ENCODE results near the gene NEK4. TPM values are rescaled to one million over a fixed set of nuclear protein-coding genes. Genes with fewer than 3 reads are reported as not detected.

NEK4 gene
- total and polyA plus RNA-seq, 2 of the 13 experiments (the other 11 are each of a cell fraction or from before 2014, with no cell fraction given), result 16.5 to 38.0 TPM

DNA sequence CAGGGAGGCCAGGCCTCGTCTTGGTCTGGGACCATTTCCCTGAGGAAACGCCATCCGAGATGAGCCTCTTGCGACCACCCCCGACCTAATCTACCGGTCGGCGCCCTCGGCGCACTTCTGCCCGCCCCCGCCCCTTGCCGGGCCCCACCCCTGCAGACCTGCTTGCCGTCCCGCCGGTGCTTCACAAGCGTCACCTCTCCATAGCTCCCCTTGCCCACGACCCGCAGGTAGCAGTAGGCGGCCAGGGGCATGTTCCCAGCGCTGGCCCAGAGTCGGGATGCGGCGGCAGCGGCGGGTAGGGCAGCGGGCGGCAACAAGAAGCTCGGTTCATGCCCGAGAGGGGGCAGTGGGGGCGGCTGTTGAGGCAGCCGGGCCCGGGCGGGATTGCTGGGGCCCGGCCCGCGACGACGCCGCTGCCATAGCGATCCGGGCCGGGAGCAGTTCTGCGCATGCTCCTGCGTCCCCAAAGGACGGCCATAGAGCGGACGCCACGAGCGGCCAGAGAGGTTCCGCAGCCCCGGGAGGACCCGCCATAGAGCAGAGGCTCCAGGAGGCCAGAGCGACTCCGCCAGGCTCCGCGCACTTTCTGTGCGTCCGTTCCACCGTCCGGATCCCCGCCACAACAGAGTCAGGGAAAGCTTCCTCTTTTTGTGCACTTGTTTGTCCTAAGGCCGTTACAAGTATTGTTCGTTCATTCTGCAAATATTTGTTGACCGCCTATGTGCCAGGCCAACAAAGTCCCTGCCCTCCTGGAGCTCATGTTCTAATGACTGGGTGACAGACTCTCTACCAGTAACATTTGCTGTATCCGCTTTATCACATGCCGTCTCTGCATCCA lies at the start of gene NEK4 (continued):
- no peak; a peak in 1 of 4 replicates for TF ChIP-seq EP300 (IDR thresholded peaks at IDR 0.05; ENCODE audit: low read depth in 2 of 2, low read length in 2 of 2)
- no peak for TF ChIP-seq EP300 (CRISPR knock-in tag; IDR thresholded peaks at IDR 0.05; ENCODE audit: borderline replicate concordance)
- peak; percentile 85 for TF ChIP-seq KDM5B (CRISPR knock-in tag; IDR thresholded peaks at IDR 0.05; ENCODE audit: borderline replicate concordance)
- TF ChIP-seq MXD3 (CRISPR knock-in tag; IDR thresholded peaks at IDR 0.05), result peak; percentile 78
- TF ChIP-seq ZNF337 (CRISPR knock-in tag; IDR thresholded peaks at IDR 0.05; ENCODE audit: borderline replicate concordance, low read depth), result no peak
- TF ChIP-seq, protein P1, sequence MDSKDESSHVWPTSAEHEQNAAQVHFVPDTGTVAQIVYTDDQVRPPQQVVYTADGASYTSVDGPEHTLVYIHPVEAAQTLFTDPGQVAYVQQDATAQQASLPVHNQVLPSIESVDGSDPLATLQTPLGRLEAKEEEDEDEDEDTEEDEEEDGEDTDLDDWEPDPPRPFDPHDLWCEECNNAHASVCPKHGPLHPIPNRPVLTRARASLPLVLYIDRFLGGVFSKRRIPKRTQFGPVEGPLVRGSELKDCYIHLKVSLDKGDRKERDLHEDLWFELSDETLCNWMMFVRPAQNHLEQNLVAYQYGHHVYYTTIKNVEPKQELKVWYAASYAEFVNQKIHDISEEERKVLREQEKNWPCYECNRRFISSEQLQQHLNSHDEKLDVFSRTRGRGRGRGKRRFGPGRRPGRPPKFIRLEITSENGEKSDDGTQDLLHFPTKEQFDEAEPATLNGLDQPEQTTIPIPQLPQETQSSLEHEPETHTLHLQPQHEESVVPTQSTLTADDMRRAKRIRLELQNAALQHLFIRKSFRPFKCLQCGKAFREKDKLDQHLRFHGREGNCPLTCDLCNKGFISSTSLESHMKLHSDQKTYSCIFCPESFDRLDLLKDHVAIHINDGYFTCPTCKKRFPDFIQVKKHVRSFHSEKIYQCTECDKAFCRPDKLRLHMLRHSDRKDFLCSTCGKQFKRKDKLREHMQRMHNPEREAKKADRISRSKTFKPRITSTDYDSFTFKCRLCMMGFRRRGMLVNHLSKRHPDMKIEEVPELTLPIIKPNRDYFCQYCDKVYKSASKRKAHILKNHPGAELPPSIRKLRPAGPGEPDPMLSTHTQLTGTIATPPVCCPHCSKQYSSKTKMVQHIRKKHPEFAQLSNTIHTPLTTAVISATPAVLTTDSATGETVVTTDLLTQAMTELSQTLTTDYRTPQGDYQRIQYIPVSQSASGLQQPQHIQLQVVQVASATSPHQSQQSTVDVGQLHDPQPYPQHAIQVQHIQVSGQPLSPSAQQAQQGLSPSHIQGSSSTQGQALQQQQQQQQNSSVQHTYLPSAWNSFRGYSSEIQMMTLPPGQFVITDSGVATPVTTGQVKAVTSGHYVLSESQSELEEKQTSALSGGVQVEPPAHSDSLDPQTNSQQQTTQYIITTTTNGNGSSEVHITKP (CRISPR knock-in tag; IDR thresholded peaks at IDR 0.05; ENCODE audit: low read depth), result no peak
- no peak for TF ChIP-seq THYN1 (CRISPR knock-in tag; IDR thresholded peaks at IDR 0.05; ENCODE audit: borderline replicate concordance, low read depth)
- TF ChIP-seq EED (CRISPR knock-in tag; IDR thresholded peaks at IDR 0.05), result no peak
- TF ChIP-seq SP1 (IDR thresholded peaks at IDR 0.05), result no peak
- 0 out of 2 replicates have a peak, but pooled peaks have one; percentile 7 for TF ChIP-seq SP1 (CRISPR knock-in tag; IDR thresholded peaks at IDR 0.05)
- no peak for TF ChIP-seq ZNF34 (CRISPR knock-in tag; IDR thresholded peaks at IDR 0.05; ENCODE audit: borderline replicate concordance)
- no peak for TF ChIP-seq CENPT (CRISPR knock-in tag; IDR thresholded peaks at IDR 0.05; ENCODE audit: low read depth)
- TF ChIP-seq AHDC1 (CRISPR knock-in tag; IDR thresholded peaks at IDR 0.05; ENCODE audit: borderline replicate concordance), result peak; percentile 38; the same call in 1 of the 2 replicates
- no peak for TF ChIP-seq MTF2 (CRISPR knock-in tag; IDR thresholded peaks at IDR 0.05; ENCODE audit: borderline replicate concordance)
- no peak for TF ChIP-seq HNRNPL (IDR thresholded peaks at IDR 0.05; ENCODE audit: low read depth, low read length)
- 0 out of 2 replicates have a peak, but pooled peaks have one; percentile 29 for TF ChIP-seq MNT (IDR thresholded peaks at IDR 0.05)
- TF ChIP-seq RAD51 (IDR thresholded peaks at IDR 0.05; ENCODE audit: borderline replicate concordance), result no peak
- TF ChIP-seq ZNF547 (CRISPR knock-in tag; IDR thresholded peaks at IDR 0.05), result peak; percentile 78

All from HepG2 (cell line).